ENCODE results near the gene FHIT.
A peak's percentile ranks its signal among the peaks of the same experiment; 100 is the strongest.
"Not testable (repeated sequence)": the region's sequence is repeated elsewhere in the genome, so short reads cannot be mapped to it uniquely, and the experiment has no call there.

The FHIT gene

DNA sequence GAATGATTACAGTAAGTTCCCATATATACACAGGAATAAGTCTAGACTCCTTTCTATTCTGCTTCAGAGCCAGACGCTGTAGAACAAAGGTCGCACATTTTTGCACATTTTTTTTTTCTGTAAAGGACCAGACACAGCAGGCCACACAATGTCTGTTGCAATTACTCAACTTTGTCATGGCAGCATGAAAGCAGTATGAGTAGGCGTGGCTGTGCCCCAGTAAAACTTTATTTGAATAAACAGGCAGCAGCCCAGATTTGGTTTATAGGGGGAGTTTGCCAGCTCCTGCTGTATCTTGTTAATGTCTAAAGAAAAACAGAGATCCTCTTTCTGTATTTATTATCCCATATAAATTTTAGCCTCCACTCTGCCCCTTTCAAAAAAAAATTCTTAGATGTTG, 708.3 kb downstream of the FHIT start:
- no peak for DNase-seq

DNA sequence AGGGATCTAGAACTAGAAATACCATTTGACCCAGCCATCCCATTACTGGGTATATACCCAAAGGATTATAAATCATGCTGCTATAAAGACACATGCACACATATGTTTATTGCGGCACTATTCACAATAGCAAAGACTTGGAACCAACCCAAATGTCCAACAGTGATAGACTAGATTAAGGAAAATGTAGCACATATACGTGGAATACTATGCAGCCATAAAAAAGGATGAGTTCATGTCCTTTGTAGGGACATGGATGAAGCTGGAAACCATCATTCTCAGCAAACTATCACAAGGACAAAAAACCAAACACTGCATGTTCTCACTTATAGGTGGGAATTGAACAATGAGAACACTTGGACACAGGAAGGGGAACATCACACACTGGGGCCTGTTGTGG, 711.9 kb downstream of the FHIT start:
- DNase-seq: not testable (repeated sequence)

DNA sequence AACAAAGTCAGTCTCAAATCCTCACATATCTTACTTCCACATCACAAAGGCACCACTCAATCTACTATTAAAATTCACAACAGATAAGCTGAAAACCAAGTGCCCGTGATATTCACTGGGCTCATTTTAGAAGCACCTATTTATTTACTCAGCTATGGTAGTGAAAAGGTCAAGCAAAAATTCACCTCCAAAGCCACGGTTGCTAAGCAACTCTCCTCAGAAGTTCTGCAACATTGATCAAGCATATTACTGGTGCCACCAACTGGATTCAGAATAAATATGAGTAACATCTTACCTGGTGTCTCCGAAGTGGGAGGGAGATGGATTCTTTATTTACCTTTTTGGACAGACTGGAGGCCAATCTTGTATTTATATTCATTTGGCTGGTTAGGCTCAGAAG, 714.8 kb downstream of the FHIT start:
- no peak for DNase-seq

DNA sequence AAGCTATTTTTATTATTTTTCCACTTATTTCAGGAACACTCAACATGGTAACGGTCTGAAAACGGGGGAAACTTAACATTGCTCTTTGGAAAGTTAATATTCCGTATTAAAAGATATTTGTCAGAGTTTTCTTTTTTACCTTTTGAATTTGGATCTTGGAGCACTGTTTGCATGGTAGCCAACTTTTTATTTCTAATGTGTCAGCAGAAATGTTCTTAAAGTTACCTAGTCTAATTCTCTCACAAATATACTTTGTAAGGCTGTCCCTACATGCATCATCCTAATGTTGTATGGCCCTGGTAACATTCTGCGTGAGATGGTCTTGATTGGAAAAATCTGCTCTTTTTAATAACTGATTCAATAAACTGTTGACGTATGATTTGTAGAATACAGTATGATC, 719.5 kb downstream of the FHIT start:
- no peak for DNase-seq

DNA sequence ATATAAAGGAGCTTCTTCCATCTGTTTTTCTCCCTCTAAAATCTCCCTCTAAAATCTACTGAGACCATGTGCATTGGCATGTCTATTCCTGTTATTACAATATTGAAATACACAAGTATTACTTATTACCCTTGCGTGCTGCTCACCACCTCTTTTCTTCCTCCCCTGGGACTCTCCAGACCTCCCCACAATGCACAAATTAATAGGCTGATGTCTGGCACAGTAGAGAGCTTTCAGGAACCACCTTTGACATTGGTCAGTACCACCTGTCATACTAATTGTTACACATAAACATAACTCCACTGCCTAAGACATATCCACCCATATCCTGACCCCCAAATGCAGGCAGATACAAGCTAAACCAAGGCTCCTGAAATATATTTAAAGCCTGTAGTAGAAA, 722.6 kb downstream of the FHIT start:
- DNase-seq: no peak

- DNase-seq: no peak
These were observed 727.7 kb downstream of the FHIT start for GRCh38 chr3:60523536-60523935.

- DNase-seq: no peak
These were observed 734.1 kb downstream of the FHIT start for GRCh38 chr3:60517134-60517533.

DNA sequence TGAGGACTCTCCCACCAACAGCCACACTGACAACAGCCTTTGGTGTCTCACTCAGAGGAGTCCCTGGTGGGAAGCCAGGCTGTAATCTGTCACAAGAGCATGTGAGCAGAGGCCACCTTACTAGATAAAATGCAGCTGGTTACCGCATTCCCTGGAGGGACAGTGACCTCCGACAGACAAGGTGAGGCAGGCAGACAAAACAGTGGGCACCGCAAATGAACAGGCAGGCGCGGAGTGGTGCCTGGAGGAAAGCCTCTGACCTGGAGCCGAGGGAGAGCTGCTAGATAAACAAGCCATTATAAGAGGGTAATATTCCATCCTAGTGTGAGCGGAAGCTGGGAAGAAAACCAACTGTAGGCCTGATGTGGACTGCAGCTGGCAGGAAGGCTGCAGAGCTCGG, 736.4 kb downstream of the FHIT start:
- DNase-seq: no peak

- DNase-seq: no peak
These were observed 737.1 kb downstream of the FHIT start for GRCh38 chr3:60514085-60514649.

GRCh38 chr3:60513241-60513640, 738.0 kb downstream of the FHIT start:
- no peak for DNase-seq

DNA sequence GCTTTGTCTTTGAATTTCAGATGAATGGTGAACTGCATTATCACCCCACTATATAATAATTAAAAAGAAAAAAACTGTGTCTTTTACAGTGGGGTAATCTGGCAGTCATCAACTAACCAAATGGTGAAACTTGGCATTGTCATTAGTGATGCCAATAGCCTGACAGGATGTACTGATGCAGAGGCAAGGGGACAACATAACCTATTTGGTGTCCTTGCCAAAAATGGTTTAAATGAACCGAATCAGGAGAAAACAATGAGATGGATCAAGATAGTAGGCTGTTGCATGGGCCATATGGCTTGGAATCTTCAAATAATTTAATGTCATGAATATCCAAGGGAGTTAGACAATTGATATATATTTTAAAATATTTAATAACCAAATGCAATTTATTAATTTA, 738.7 kb downstream of the FHIT start:
- no peak for DNase-seq

GRCh38 chr3:60509471-60509870, 741.8 kb downstream of the FHIT start:
- no peak for DNase-seq

- DNase-seq: no peak
These were observed 746.3 kb downstream of the FHIT start for GRCh38 chr3:60504827-60505457.

DNA sequence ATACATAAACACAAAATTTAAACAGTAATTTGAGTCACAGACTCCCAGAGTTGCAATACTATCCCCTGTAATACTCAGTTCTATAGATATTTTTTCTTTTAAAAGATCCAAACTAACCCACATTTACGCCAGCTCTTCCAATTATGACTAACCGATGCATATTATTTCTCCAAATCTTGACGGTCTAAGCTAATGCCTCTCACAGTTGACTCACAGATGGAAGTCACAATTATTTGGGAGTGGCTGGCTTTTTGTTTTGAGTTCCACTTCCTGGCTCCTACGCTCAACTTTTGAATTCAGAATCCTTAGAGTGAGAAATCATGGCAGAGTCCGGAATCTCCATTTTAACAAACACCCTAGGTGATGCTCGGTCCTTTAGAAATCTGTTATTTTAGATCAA, 749.9 kb downstream of the FHIT start:
- DNase-seq: no peak

GRCh38 chr3:60497902-60498301, 753.4 kb downstream of the FHIT start:
- DNase-seq: no peak

GRCh38 chr3:60490992-60491391, 760.3 kb downstream of the FHIT start:
- no peak for DNase-seq

DNA sequence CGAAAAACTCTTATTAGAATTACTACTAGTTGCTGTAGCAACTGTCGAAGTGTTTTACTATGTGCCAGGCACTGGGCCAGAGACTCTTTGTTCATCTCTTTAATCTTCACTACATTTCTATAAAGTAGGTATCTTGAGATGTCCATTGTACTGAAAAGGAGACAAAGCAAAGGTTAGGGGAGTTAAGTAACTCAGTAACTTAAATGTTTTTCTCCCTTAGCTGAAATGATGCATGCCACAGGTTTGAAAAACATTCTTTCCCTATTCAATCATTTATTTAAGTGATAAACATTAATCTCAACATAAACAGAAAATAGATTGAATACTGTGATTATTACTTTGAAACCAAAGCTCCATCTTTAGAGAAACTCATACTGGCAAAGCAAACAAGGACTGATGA, 776.2 kb downstream of the FHIT start:
- DNase-seq: no peak

- DNase-seq: no peak
These were observed 781.8 kb downstream of the FHIT start for GRCh38 chr3:60469481-60469880.

- DNase-seq: no peak
These were observed 787.6 kb downstream of the FHIT start for GRCh38 chr3:60463685-60464084.

DNA sequence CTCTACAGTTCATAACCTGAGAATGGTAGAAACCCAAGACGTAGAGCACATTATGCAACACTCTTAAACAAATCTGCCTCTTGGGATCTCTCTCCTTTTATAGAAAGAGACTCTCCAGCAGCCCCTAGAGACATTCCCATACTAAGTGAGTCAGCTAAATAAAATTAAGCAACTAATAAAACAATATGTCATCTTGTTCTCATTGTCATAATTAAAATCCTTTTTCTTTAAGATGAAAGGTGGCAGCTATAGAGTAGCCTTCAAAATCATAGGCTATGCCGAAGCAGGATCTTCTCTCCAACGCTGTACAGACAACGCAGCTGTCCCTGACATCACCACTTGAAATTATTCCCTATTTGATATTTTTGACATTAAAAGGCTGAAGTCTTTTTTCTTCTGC, 790.0 kb downstream of the FHIT start:
- DNase-seq: no peak

DNA sequence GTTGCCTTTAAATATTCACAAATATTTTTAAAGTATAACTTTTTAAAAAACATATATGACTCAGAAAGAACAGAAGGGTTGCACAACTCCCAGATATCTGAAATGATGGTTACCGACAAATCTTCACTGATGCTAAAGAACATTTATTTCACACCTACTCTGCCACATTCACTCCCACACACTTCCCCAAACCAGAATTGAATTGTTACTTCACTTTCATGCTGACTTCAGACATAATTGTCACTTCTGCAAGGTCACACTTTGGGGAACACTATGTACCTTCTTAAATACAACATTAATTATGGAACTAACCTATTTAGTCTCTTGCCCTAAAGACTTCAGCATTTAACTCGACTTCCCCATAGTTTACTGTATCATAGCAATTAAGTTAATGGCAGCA, 795.1 kb downstream of the FHIT start:
- peak; percentile 4 for DNase-seq

- no peak for DNase-seq
These were observed 797.9 kb downstream of the FHIT start for GRCh38 chr3:60453326-60453725.

DNA sequence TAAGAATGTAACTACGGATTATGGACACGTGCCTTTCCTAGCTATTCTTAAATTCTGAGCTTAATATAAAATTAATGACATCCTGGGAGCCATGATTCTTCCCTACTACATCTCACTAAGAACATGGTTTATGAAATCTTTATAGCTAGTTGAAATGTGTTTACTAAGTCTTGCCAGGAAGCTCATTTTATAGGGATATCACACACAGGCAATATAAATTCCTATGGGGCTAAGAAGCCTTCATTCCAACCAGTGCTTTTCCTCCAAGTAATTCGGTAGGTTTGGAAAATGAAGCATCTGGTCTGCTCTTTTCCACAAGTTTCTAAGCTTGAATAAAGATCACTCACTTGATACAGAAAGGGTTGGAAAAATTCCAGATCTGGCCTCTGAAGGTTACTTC, 802.6 kb downstream of the FHIT start:
- no peak for DNase-seq

DNA sequence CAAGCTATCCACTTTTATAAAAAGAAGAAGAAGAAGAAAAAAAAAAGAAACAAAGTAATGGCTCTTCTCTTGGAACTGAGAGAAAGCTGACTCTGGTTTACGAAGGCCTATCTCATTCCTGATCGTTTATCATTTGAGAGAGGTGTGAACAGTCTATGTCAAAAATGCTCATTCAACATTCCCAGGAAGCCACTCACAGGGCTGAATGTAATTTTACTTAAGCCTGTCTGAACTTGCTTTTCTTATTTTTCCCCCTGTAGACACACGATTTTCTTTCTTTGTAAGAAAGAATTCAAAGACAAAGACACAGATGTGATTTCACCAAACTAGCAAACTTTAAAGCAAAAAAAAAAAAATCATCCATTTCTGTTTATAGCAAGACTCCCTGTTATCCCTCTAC, 805.8 kb downstream of the FHIT start:
- DNase-seq: no peak

DNA sequence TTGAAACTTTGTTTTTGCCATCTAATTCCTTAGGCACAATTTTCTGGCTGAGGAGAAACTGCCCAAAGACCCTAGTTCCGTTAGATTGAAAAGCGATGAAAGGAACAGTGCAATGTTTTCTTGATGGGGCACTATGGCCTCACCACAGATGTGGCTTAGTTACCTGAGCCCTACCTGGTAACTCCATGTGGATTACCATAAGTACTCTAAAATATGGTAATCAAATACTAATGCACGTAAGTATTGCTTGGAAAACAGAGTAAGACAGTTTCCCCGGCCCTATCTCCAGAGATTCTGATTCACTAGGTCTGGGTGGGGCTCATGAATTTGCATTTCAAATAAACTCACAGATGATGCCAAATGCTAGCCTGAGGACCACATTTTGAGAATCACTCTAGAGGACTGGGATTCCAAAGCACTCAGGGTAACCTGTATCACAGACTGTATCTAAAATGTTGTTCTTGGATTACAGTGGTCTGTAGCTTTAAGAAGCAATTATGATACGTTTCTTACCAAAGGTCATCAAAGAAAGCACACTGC, 806.3 kb downstream of the FHIT start:
- no peak for DNase-seq
